ENCODE results near the gene OR4K5. TPM values are rescaled to one million over a fixed set of nuclear protein-coding genes. Genes with fewer than 3 reads are reported as not detected.

OR4K5 gene
- total RNA-seq, 1 donor from 2014 or later, result not detected

DNA sequence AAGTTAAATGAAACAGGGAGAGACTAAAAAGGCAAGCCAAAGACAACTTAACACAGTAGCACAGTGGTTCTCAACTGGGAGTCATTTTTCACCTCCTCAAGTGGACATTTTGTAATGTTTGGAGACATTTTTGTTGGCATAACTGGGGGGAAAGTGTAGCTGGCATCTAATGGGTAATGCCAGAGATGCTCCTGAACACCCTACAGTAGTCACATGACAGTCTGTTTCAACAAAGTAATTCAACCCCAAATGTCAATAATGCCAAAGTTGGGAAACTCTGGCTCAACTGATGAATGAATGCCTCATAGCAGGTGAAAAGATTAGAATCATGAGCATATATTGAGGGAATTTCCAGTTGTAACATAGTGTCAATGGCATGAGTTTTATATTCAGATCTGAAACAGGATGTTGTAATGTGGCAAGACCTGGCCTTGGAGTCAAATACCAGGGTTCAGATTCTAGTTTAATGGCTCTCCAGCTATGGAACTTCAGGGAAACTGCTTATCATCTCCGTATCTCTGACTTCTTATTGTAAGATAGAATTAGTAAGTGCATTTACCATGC lies 2.4 kb upstream of the OR4K5 start:
- intact Hi-C loops (cut with micrococcal nuclease), result no loop called here
- H3K4me3 ChIP-seq, result no peak overlapping the region
- no peaks in the 10 kb centered on the region for H3K27me3 ChIP-seq (ENCODE audit: low read depth)
- H3K36me3 ChIP-seq, result no peaks in the 10 kb centered on the region
- no peak overlapping the region for H3K27ac ChIP-seq (replicated peaks)
- no peak for DNase-seq
- no peak for TF ChIP-seq CTCF (IDR thresholded peaks at IDR 0.05; ENCODE audit: borderline replicate concordance)
- H3K4me1 ChIP-seq, result no peaks in the 10 kb centered on the region
- peaks cover 8% of the 10 kb centered on the region for H3K9me3 ChIP-seq (replicated peaks)

DNA sequence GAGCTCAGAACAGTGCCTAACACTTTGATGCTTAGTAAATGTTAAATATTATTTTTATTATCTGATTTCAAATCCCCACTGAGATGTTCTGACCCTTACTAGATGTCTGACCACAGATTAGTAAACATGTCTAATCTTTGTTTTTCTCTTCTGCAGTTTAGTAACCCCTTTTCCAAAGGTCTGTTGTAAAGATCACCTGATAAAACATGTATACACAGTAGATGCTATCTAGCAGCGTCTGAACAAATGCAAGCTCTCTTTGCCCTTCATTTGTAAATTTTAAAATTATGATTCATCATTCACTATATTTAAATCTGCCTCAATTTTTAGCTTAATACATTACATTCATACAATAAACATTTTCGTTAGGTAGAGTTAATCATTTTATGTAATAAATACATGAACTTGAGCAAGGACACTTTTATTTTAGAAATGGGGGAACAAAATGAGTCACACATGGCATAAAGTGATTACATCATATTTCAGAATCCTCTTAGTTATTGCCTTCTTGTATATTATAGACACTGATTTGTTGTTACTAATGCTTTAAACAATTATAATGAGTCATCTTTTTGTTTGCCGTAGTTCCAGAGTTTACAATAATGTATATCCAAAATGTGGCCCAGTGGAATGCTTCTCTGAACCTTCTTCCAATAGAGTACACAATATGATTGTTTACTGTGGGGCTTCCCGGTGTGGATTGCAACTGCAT lies 1.7 kb upstream of the OR4K5 start:
- DNase-seq, result no peak
- TF ChIP-seq CTCF (IDR thresholded peaks at IDR 0.05; ENCODE audit: borderline replicate concordance), result no peak
- no peak overlapping the region for H3K4me3 ChIP-seq
- no peaks in the 10 kb centered on the region for H3K4me1 ChIP-seq
- H3K27ac ChIP-seq (replicated peaks), result no peak overlapping the region
- peaks cover 8% of the 10 kb centered on the region for H3K9me3 ChIP-seq (replicated peaks)
- no peaks in the 10 kb centered on the region for H3K27me3 ChIP-seq (ENCODE audit: low read depth)
- intact Hi-C loops (cut with micrococcal nuclease), result no loop called here
- no peaks in the 10 kb centered on the region for H3K36me3 ChIP-seq

GRCh38 chr14:19930617-19931016 lies 10.2 kb downstream of the OR4K5 start, which contains the start of gene OR4K1:
TSS of gene OR4K1 (plus strand) at chr14:19930917. CDS start at chr14:19935667, 4,750 bp downstream.
- H3K4me1 ChIP-seq, result no peaks in the 10 kb centered on the region
- DNase-seq, result no peak
- intact Hi-C loops (cut with micrococcal nuclease), result no loop called here
- H3K9me3 ChIP-seq (replicated peaks), result no peaks in the 10 kb centered on the region
- H3K36me3 ChIP-seq, result no peaks in the 10 kb centered on the region
- no peak within 1 kb of the TSS for H3K4me3 ChIP-seq
- H3K27me3 ChIP-seq (ENCODE audit: low read depth), result no peaks in the 10 kb centered on the region
- TF ChIP-seq CTCF (IDR thresholded peaks at IDR 0.05; ENCODE audit: borderline replicate concordance), result no peak
- H3K27ac ChIP-seq (replicated peaks), result no peak within 1 kb of the TSS

DNA sequence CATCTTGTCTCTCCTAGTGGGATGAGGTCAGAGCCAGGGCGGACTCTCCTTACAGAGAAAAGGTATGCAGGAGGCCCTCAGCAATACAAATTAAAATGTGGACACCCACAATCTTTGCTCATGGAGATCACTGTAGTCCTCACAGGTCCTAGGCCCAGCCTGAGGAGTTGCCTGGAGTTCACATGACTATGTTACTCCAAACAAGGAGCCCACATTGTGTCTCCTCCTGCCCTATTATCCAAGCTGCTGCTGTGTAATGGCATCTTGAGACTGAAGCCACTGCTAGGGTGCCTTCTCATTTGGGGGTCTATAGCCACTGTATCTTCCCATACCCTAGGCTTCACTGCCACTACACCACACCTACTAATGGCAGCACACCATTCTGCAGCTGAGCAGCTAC lies 21.3 kb downstream of the OR4K5 start:
- no peaks in the 10 kb centered on the region for H3K27me3 ChIP-seq (ENCODE audit: low read depth)
- no peak overlapping the region for H3K27ac ChIP-seq (replicated peaks)
- H3K9me3 ChIP-seq (replicated peaks), result no peaks in the 10 kb centered on the region
- intact Hi-C loops (cut with micrococcal nuclease), result no loop called here
- no peak overlapping the region for H3K4me3 ChIP-seq
- no peaks in the 10 kb centered on the region for H3K4me1 ChIP-seq
- DNase-seq, result no peak
- H3K36me3 ChIP-seq, result no peaks in the 10 kb centered on the region
- no peak for TF ChIP-seq CTCF (IDR thresholded peaks at IDR 0.05; ENCODE audit: borderline replicate concordance)

GRCh38 chr14:19947413-19948090 lies 27.1 kb downstream of the OR4K5 start:
- intact Hi-C loops (cut with micrococcal nuclease), result no loop called here
- no peaks in the 10 kb centered on the region for H3K9me3 ChIP-seq (replicated peaks)

More at GRCh38 chr14:19947413-19948090, 27.1 kb downstream of the OR4K5 start:
- no peak for DNase-seq
- Histone ChIP-seq H3K36me3 (no peaks in the 10 kb centered on the region), H3K27me3 (ENCODE audit: low read depth) (no peaks in the 10 kb centered on the region), H3K27ac (replicated peaks) (no peak overlapping the region), H3K4me3 (no peak overlapping the region), H3K4me1 (no peaks in the 10 kb centered on the region)
- TF ChIP-seq CTCF (IDR thresholded peaks at IDR 0.05; ENCODE audit: borderline replicate concordance), result no peak

All from left ventricle myocardium inferior (tissue), 1 donor.